RWPE2 (cell line): Measurements from ENCODE around the gene EME1.
A peak's percentile ranks its signal among the peaks of the same experiment; 100 is the strongest.

Experiments
- ATAC-seq: fragments of 200-7000 bp; cut with Tn5 transposase; 3 replicates; pipeline ENCODE4 v1.9.1; 2021; ENCODE audit warnings: low read depth
- DNase-seq: peaks from one replicate; pipeline ENCODE4 v3.0.0-alpha.2; 2020; ENCODE audit warnings: low spot score
- H3K27ac ChIP-seq: fragments of 450-650 bp; 2 replicates; pipeline ENCODE4 v1.5.1; 2017; ENCODE audit warnings: mild to moderate bottlenecking; ENCODE audit not compliant: poor library complexity, severe bottlenecking
- H3K27me3 ChIP-seq: fragments of 250-450 bp; sonication (Bioruptor Pico); 2 replicates; pipeline ENCODE4 v1.5.1; 2021; ENCODE audit warnings: mild to moderate bottlenecking, moderate library complexity; ENCODE audit not compliant: insufficient read depth, poor library complexity, severe bottlenecking
- H3K36me3 ChIP-seq: fragments of 250-450 bp; sonication (Bioruptor Pico); 2 replicates; pipeline ENCODE4 v1.5.1; 2020; ENCODE audit warnings: low read depth, mild to moderate bottlenecking, moderate library complexity
- H3K4me1 ChIP-seq: fragments of 250-450 bp; sonication (Bioruptor Pico); 2 replicates; pipeline ENCODE4 v1.5.1; 2021; ENCODE audit warnings: mild to moderate bottlenecking, moderate library complexity; ENCODE audit not compliant: insufficient read depth, poor library complexity, severe bottlenecking
- H3K4me3 ChIP-seq: fragments of 250-450 bp; sonication (Bioruptor Pico); 2 replicates; pipeline ENCODE4 v1.5.1; 2021; ENCODE audit warnings: mild to moderate bottlenecking, moderate library complexity; ENCODE audit not compliant: severe bottlenecking
- H3K9me3 ChIP-seq: fragments of 250-450 bp; sonication (Bioruptor Pico); 2 replicates; pipeline ENCODE4 v1.5.1; 2021; ENCODE audit warnings: mild to moderate bottlenecking, moderate library complexity; ENCODE audit not compliant: severe bottlenecking
- TF ChIP-seq, protein P1 (sequence below): fragments of 450-650 bp; IDR thresholded peaks from one replicate; pipeline ENCODE4 v1.5.1; 2017; ENCODE audit warnings: mild to moderate bottlenecking, moderate library complexity; ENCODE audit not compliant: poor library complexity, severe bottlenecking

The EME1 gene

DNA sequence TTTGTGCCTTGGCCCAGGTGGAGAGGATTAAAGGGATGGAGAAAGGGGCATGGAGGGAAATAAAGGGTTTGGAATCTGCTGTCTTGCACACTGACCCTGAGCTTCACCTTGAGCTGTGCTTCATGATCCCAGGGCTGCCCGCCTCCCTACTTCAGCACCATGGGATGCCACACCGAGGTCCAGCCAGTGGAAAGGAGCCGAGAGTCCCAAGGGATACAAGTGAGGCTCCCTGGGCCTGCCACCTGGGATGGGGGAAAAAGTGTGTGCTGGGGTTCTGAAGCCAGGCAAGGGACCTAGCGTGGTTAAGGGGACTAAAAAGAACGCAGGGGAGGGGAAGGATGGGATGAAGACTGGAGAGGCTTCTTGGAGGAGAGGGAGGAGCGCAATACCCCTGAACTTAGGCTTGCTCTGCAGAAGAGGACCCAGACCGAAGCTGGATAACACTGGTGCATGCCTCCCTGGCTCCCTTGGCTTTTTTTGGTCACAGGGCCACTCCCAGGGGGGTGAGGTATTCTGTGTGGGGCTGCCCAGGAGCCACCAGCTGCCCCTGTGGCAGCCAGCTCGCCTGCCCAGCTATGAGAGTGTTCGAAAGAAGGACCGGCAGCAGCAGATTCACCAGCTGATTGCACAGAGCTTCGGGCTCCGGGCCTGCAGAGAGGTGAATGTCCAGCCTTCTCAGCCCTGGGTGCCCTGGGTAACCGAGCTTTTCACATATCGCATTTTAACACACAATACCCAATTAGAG, 7.2 kb upstream of the EME1 start:
- ATAC-seq = no peak
- no peak for DNase-seq
- TF ChIP-seq, protein P1, sequence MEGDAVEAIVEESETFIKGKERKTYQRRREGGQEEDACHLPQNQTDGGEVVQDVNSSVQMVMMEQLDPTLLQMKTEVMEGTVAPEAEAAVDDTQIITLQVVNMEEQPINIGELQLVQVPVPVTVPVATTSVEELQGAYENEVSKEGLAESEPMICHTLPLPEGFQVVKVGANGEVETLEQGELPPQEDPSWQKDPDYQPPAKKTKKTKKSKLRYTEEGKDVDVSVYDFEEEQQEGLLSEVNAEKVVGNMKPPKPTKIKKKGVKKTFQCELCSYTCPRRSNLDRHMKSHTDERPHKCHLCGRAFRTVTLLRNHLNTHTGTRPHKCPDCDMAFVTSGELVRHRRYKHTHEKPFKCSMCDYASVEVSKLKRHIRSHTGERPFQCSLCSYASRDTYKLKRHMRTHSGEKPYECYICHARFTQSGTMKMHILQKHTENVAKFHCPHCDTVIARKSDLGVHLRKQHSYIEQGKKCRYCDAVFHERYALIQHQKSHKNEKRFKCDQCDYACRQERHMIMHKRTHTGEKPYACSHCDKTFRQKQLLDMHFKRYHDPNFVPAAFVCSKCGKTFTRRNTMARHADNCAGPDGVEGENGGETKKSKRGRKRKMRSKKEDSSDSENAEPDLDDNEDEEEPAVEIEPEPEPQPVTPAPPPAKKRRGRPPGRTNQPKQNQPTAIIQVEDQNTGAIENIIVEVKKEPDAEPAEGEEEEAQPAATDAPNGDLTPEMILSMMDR = no peak
- H3K36me3 ChIP-seq = peaks cover 40% of the 10 kb centered on the region
- no peaks in the 10 kb centered on the region for H3K4me1 ChIP-seq
- H3K9me3 ChIP-seq = no peaks in the 10 kb centered on the region
- H3K27me3 ChIP-seq = no peaks in the 10 kb centered on the region
- H3K4me3 ChIP-seq = no peak overlapping the region
- no peak overlapping the region for H3K27ac ChIP-seq

DNA sequence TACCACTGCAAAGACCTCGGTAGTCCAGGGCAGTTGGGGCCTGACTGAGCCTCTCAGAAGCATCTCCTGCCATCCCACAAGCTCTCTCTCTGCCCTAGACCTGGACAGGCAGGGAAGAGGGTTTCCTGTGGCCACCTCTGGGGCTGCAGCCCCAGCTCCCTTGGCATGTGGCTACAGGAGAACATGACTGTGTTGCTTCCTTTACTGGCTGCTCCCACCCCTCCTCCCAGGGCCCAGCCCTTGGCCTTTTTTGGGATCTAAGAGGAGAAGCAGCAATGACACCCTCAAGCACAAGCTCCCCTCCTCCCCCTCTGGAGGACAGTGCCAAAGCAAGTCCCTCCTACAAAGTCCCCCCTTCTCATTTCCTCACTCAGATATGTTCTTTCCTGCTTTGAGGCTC, 5.6 kb upstream of the EME1 start:
- no peaks in the 10 kb centered on the region for H3K9me3 ChIP-seq
- H3K27me3 ChIP-seq = no peaks in the 10 kb centered on the region
- no peak for ATAC-seq
- TF ChIP-seq, protein P1 = no peak
- no peak overlapping the region for H3K4me3 ChIP-seq
- peaks cover 9% of the 10 kb centered on the region for H3K4me1 ChIP-seq
- H3K27ac ChIP-seq = no peak overlapping the region
- no peak for DNase-seq
- peaks cover 47% of the 10 kb centered on the region for H3K36me3 ChIP-seq

DNA sequence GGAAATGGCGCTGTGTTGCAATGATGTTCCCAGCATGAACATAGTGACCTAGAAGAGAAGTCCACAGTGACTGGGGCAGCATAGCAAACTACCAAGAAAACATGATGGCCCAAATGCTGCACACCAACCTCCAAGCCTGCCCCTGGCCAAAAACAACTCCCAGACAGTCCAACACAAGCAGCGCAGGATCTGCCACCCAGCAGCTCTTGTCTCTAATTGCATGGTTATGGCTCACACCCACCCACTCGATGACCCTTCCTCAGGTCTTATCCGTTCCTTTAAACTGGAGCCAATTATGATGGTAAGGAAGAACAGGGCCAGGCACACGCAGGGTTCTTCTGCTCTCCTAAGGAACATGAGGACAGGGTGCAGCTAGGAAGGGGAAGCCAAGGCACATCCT, 3.0 kb upstream of the EME1 start:
- Histone ChIP-seq H3K9me3 (no peaks in the 10 kb centered on the region), H3K4me3 (no peak overlapping the region), H3K4me1 (peaks cover 13% of the 10 kb centered on the region), H3K36me3 (peaks cover 54% of the 10 kb centered on the region), H3K27me3 (no peaks in the 10 kb centered on the region), H3K27ac (no peak overlapping the region)
- DNase-seq = no peak
- no peak for ATAC-seq
- TF ChIP-seq, protein P1 = no peak

DNA sequence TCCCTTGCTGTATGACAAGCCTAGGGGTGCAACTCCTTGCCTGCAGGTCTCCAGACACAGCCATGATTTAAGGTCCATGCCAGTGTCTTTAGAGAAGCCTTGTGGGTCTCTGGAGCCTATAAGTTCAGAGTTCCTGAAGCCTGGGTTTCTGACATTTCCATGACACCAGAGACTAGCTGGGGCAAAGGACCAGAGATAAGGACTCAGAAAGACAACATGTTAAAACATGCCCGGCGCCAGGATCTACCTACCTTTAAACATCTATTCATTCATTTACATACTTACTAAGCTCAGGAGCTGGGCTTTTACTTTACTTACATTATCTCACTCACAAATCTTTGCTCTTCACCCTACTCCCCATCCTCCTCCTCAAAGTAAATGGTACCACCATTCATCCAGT, 1.5 kb upstream of the EME1 start:
- ATAC-seq = no peak
- H3K36me3 ChIP-seq = peaks cover 67% of the 10 kb centered on the region
- no peaks in the 10 kb centered on the region for H3K9me3 ChIP-seq
- TF ChIP-seq, protein P1 = no peak
- DNase-seq = no peak
- H3K27me3 ChIP-seq = no peaks in the 10 kb centered on the region
- H3K4me1 ChIP-seq = peaks cover 13% of the 10 kb centered on the region
- H3K4me3 ChIP-seq = no peak overlapping the region
- H3K27ac ChIP-seq = peak overlapping the region; percentile 75

DNA sequence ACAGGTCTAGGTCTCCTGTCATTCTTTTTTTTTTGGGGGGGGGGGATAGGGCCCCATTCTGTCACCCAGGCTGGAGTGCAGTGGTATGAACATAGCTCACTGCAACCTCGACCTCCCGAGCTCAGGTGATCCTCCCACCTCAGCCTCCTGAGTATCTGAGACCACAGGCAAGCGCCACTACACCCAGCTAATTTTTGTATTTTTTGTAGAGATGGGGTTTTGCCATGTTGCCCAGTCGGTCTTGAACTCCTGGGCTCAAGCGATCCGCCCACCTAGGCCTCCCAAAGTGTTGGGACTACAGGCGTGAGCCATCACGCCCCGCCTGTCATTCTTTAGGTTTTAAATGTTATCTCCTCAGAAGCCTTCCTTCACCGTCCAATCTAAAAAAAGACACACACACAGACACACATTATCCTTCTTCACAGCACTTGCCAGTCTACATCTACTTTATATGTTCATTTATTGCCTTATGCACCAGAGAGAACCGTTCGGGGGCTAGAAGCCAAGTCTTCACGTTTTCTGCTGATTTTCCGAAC, 739 bp upstream of the EME1 start:
- no peaks in the 10 kb centered on the region for H3K27me3 ChIP-seq
- H3K36me3 ChIP-seq = peaks cover 66% of the 10 kb centered on the region
- peaks cover 13% of the 10 kb centered on the region for H3K4me1 ChIP-seq
- TF ChIP-seq, protein P1 = no peak
- no peak; the same call in 2 of the 3 replicates for ATAC-seq
- DNase-seq = no peak
- H3K27ac ChIP-seq = peak overlapping the region; percentile 75
- H3K9me3 ChIP-seq = no peaks in the 10 kb centered on the region
- H3K4me3 ChIP-seq = peak overlapping the region; percentile 88
